GM19023 (cell line): ENCODE results near the gene MRPL12.

Experiments used
- ATAC-seq: cut with Tn5 transposase; IDR thresholded peaks from one replicate; pipeline ENCODE4 v1.9.1; 2021; ENCODE audit warnings: mild to moderate bottlenecking, moderate library complexity; ENCODE audit not compliant: unreplicated experiment

Gene MRPL12

DNA sequence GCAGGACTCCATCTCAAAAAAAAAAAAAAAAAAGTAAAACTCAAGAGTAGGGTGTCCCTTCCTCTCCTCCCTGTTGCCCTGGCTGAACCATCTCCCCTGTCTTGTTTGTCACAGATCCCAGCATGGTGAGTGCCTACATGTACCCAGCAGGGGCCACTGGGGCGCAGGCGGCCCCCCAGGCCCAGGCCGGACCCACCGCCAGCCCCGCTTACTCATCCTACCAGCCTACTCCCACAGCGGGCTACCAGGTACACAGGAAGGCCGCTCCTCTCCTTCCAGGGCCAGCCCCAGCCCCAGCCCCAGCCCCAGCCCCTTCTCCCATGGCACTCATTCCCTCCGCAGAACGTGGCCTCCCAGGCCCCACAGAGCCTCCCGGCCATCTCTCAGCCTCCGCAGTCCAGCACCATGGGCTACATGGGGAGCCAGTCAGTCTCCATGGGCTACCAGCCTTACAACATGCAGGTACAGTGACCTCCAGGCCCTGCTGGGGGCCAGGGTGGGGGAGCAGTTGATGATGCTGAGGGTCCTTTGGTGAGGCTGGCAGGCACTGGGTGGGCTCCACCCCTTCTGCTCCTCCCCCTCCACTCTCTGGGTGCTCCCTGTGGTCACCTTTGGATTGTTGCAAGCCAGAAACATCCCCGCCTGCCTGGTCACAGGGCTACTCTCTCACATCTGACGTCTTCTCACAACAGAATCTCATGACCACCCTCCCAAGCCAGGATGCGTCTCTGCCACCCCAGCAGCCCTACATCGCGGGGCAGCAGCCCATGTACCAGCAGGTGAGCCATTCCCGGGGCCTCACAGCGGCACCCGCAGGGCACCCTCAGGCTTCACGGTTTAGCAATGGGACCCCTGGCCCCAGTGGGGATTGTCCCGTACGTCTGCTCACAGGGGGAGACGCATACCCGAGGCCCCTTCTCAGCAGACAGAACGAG, 2.5 kb upstream of the MRPL12 start:
- no peak for ATAC-seq

- ATAC-seq: no peak
Observed at GRCh38 chr17:81701288-81702071, 1.7 kb upstream of the MRPL12 start.

DNA sequence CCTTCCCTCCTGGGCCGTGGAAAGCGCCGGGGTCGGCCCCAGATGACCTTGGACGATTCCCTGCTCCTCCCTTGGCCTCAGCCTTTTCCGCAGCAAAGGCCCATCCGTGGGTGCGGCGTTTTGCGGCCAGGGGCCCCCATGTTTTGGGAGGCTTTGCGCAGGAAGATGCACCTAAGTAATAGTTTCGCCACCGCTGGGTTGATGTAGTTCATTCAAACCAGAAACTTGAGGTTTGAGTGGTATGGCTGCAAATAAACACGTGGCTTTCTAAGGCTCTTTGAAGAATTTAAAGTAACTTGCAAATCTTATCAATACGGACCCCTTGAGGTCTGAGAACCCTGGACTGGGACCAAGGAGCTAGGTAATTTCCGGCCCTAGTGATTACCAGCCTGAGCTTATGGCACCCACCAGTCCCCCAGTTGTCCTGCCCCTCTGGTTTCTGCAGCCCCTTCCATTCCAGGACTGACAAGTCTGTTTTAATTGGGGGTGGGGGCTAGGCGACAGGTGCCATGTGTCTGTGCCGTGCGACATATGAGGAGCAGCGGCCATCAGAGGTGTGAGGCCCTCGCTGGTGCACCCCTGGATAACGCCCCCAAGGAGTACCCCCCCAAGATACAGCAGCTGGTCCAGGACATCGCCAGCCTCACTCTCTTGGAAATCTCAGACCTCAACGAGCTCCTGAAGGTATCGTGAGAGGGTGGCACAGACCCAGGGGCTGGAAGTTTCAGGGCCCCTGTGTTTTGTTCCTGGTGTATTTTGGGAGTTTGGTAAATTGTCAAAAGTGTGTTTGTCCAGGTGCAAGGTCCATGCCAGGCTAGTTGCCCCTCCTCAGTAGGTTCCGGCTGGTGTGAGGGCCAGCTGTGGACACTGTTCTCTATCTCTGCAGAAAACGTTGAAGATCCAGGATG, 834 bp downstream of the MRPL12 start:
- ATAC-seq: peak; percentile 13

DNA sequence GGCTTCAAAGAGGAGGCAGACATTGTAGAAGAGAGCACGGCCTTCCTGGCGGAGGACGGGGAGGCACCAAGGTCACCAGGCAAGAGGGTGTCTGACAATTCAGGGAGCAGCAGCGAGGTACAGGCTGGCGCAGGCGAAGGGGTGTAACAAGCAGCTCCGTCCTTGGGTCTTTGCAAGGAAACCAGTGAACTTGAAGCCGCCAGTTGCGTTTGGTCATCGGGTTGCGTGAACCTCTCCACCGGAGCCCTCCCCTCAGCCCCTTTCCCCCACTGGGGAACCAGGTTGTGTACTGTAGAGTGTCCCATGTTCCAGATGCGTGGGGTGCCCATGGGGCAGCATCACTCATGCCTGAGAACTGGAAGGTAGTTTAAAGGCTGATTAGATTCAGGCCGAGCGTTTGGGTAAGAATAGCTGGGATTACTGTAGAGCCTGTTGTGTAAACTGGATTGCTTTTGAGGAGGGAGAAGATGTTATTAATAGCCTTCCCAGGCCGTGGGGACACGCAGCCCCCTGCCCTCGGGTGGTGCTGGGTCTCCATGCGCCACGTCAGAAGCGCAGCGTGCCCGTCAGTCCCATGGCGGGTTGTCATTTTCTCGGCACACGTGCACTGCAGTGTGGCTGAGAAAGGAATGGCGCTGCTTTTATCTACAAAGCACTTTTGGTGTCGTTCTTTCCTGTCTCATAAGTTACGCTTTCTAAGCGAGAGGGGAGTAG, 2.5 kb downstream of the MRPL12 start:
- ATAC-seq: no peak

DNA sequence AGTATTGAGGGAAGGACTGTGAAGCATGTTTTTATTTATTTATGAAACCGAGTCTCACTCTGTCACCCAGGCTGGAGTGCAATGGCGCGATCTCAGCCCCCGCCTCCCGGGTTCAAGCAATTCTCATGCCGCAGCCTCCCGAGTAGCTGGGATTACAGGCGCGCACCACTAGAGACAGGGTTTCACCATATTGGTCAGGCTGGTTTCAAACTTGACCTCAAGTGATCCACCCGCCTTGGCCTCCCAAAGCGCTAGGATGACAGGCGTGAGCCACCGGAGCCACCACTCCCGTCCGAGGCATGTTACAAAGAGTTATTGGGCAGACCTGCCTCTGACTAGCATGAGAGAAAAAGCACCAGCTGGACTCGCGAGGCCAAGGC, 3.1 kb downstream of the MRPL12 start:
- ATAC-seq: no peak

- ATAC-seq: no peak
Observed at GRCh38 chr17:81706757-81707624, 3.8 kb downstream of the MRPL12 start.

- ATAC-seq: no peak
Observed at GRCh38 chr17:81707725-81708646, 4.8 kb downstream of the MRPL12 start.

DNA sequence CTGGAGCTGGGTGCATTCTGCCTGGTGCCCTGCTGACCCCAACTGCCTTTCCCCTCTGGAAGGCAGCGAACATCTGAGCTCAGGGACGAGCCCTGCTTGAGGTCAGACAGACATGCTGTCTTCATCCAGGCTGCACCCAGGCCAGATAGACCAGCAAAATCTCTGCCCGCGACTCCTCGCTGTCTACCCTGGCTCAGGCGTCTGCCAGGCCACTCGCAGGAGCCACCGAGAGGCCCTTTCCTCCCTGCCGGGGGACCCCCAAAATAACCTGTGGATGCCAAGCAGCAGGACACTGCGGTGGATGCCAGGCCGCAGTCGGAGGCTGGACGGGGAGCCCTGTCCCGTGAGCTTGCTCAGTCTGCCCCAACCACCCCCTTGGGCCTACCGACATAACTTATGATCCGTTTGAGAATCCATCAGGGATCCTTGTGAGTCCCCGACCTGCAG, 5.6 kb downstream of the MRPL12 start:
- ATAC-seq: no peak

DNA sequence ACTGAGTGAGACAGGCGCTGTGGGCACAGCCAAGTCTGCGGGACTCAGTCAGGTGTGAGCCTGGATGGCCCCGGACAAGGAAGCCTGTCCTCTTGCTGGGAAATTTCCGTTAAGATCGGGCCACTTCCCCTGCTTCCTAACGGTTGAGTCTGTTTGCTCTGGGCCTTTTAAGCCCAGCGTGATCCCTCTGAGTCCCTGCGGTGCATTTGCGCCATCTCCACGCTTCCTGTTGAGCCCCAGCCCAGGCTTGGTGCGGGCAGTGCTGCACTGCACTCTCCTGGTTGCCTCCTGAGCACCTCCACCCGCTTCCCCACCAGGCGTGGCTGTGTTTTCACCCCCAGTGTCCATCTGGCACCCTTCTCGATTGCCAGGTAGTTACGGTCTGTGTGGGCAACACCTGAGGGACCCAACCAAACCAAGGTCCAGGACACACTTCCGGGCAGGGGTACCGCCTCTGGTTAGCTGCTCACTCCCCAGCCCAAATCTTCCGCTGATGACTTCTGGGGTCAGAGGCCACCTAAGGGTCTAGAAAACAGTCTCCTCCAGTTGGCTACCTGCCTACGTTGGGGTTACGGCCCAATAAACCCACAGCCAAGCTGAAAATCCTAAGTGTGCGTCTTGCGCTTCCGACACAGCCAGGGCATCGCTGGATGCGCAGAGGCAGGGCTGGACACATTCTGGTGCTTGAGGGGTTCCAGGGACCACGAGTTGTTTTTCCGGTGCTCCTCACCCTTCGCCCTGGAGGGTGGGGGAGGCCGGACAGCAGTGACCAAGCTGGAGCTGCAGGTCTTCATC, 7.5 kb downstream of the MRPL12 start:
- ATAC-seq: no peak

DNA sequence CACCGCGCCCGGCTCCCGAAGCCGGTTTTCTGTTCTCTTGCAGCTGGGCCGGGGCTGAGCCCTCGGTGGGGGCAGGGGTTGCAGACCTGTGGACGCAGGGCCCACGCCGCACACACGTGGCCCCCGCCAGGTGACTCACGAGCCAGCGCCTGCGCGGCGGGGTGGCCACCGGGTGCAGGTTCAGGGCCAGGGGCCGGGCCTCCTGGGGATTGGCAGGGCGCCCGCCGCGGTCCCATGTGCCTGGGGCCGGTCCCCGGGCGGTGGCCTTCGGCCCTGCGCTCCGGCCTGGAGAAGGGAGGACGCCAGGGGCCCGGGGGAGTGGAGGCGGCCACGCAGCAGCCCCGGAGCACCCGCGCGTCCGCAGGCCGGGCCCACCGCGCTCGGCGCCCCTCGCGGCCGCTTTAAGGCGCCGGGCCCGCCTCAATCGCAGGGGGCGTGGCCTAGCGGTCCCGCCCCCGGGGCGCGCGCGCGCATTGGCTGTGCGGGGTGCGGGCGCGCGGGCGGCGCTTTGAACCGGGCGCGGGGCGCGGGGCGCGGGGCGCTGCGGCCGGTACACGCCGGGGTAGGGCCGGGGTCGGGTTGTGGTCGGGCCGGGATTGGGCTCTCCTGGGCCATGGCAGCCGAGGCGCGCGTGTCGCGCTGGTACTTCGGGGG, 8.8 kb downstream of the MRPL12 start, which contains the start of gene SLC25A10:
TSS of gene SLC25A10 (plus strand) at position 471 of the 654 bp plus-strand sequence. CDS start at position 614, 143 bp downstream.
- ATAC-seq: peak; percentile 65

DNA sequence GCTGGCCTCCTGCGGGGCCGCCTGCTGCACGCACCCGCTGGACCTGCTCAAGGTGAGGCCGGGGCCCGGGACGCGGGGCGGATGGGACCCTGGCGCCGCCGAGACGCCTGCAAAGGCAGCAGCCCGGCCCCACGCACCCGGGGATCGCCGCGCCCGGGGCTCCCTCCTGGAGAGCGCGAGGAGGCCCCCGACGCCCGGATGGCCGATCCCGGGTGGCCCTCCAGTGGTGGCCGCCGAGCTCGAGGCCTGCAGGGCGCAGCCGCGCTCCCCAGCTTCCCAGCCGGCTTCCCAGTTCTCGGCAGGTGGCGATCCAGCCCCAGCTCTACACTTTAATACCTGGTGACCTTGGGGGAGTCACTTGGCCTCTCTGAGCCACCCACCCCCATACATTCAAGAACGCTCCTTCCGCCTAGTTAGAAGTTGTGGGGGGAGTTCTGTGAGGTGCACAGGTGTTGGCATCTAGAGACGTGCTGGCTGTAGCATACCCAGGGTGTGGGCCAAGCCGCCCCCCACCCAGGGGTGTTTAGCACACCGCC, 9.4 kb downstream of the MRPL12 start:
- peak; percentile 4 for ATAC-seq

GRCh38 chr17:81713004-81713555, 9.9 kb downstream of the MRPL12 start:
- no peak for ATAC-seq

DNA sequence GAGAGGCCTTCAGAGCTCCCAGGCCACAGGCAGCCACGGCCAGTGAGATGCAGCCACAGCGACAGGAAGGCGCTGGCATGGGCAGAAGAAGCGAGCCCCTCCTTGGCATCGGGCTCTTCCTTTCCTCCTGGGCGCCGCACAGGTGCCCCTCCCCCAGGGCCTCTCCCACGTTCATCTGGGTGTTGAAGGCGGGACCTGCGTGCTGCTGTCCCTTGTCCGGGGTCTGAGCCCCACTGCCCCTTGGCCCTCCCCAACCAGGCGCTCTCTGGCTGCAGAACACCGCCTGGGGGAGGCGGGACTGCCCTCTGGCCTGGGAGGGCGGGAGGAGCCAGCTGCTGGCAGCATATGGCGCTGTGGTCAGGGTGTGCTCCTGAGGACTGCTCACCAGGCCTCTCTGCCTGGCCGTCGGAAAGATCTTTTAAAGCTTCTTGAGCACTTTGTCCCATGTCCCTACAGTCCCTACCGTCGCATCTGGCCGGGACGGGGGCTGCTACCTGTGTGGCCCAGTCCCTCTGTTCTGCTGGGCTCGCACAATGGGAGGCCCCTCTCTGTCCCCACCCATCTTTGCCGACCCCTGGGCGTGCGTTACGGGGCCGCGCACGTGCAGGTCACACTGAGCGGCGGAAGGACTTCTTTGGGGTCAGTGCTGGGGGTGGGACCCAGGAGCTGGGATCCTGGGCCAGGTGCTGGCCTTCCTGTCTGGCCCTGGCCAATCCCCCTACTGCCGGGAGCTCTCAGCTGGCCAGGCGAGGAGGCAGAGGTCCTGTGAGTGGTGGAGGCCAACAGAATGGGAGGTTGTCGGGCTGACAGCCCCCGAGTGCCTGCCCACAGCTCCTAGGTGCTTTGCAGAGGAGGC, 10.6 kb downstream of the MRPL12 start:
- ATAC-seq: no peak

- no peak for ATAC-seq
Observed at GRCh38 chr17:81714412-81715106, 11.4 kb downstream of the MRPL12 start.
